GM19238 (cell line): Measurements from ENCODE around the gene MT2A.

ENCODE experiments used
- DNase-seq: peaks from one replicate; pipeline ENCODE4 v3.0.0; 2011; ENCODE audit warnings: low spot score; ENCODE audit not compliant: insufficient read length

MT2A gene

DNA sequence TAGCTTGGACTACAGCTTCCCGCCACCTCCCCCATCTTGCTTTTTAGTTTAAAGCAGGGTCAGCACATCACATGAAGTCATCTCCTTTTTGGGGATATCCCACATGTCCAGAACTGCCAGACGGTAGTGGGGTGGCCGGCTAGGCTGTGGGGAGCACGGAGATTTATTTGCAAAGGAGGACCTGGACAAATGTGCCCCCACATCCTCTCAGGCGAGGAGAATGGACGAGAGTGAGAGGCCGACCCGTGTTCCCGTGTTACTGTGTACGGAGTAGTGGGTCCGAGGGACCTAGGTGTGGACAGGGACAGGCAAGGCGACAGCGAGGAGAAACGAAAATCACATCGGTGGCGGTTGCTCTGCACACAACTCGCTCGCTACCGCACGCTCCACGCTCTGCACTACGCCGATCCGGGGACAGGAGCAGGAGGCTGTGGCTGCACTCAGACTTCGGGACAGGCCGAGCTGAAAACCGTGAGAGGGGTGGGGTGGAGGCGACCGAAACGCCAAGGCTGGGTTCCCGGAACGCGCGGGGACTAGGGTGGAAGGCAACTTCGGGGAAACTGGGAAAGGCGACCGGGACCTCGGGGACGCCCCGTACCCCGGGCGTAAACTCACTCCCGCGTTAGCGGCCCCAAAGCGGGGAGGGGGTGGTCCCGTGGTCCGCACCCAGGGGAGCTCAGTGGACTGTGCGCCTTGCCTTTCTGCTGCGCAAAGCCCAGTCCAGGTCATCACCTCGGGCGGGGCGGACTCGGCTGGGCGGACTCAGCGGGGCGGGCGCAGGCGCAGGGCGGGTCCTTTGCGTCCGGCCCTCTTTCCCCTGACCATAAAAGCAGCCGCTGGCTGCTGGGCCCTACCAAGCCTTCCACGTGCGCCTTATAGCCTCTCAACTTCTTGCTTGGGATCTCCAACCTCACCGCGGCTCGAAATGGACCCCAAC lies 29.7 kb downstream of the MT2A start, which contains the start of gene MT1A:
MT1A (plus strand) TSS at position 853 of the 937 bp plus-strand sequence; CDS start at position 926, 73 bp downstream.
- no peak for DNase-seq

GRCh38 chr16:56639045-56639444 lies 30.7 kb downstream of the MT2A start:
- DNase-seq: no peak

DNA sequence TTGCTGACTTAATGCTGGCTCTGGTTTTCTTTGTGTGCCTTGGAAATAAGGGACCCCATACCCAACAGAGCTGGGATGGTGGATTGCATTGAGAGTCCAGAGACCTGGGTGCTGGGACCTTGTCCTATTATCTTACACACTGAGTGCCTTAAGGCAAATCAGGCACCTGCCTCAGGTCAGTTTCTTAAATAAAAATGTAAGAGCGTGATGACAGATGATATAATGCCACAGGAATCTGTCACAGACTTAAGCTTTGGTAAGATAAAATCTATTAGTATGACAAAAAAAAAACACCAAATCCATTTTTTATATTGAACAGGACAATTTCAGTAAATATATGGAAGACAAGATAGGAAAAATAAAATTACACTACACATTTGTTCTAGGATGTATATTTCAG lies 31.7 kb downstream of the MT2A start:
- no peak for DNase-seq

GRCh38 chr16:56641166-56641565 lies 32.8 kb downstream of the MT2A start:
- no peak for DNase-seq

DNA sequence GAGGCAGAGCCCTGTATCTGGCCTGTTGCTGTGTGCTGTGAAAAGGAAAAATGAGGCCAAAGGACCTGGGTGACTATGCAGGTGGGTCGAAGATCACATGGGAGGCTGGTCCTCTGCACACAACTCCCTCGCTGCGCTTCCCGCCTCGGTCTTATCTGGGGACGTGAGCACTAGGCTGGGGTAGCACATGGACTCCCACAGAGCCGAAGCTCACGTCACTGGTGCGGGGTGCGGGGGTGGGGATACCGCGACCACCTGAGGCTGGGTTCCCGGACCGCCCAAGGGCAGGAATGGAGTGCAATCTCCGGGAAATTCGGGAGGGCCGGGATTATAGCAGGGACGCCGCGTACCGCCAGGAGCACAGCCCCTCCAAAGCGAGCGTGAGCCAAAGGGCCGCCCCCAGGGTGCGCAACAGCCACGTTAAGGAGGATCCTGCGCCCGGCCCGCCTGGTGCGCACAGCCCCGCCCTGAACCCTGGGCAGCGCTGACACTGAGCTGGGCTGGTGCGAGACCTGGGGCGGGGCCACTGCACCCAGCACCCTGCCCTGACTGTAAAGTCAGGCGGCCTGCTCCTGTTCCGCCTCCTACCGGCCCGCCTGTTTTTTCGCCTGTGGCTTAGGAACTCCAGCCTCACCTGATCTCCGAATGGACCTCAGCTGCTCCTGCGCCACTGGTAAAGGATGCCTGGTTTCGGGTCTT lies 34.8 kb downstream of the MT2A start:
- DNase-seq: no peak

- DNase-seq: no peak
These were observed 35.4 kb downstream of the MT2A start for GRCh38 chr16:56643833-56644232.

GRCh38 chr16:56645311-56645710 lies 36.9 kb downstream of the MT2A start:
- no peak for DNase-seq

DNA sequence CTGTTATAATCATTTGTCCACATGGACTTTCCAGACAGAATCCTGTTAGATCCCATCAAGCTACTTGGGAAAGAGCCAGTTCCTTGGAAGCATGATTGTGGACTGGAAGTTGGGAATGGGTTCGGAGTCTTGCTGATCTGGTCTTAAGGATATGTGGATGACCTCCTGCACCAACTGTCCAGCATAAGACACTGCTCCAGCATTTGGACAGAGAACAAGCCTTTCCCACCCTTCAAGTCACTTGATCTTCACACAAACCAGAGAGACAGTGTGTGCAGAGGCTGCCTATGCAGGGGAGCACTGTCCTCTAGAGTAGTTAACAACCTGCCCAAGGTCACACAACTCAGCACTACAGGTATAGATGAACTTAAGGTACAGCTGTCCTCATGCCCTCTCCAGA lies 37.5 kb downstream of the MT2A start:
- no peak for DNase-seq

DNA sequence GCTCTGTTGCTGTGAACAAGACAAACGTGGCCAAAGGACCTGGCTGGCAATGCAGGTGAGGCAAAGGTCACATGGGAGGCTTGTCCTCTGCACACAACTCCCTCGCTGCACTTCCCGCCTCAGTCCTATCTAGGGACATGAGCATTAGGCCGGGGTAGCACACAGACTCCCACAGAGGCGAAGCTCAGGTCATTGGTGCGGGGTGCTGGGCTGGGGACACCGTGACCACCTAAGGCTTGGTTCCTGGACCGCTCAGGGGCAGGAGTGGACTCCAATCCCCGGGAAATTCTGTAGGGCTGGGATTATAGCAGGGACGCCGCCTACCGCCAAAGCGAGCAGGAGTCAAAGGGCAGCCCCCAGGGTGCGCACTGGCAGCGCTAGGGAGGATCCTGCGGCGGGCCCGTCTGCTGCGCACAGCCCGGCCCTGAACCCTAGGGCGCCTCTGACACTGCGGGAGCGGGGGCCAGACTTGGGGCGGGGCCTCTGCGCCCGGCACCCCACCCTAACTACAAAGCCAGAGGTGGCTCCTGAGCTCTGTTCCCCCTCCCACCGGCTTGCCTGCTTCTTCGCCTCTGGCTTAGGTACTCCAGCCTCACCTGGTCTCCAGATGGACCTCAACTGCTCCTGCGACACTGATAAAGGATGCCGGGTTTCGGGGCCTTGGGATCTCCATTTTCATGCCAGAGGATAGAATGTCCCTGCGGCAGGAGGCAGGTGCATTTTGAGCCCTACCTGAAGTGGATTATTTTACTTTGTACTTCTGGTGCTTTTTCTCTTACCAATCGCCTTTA lies 39.5 kb downstream of the MT2A start:
- DNase-seq: no peak

DNA sequence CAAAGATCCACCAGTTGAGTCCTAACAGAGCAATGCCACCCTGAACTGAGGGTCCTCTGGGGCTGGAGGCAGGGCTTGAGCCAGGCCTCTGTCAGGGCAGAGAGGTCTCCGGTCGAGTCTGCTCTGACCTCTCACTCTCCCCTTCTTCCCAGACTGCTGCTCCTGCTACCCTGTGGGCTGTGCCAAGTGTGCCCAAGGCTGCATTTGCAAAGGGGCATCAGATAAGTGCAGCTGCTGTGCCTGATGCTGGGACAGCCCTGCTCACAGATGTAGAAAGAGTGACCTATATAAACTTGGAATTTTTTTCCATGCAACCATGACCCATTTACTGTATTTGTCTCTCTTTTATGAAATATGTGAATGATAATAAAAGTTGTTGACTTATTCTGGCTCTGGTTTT lies 40.9 kb downstream of the MT2A start:
- DNase-seq: no peak

DNA sequence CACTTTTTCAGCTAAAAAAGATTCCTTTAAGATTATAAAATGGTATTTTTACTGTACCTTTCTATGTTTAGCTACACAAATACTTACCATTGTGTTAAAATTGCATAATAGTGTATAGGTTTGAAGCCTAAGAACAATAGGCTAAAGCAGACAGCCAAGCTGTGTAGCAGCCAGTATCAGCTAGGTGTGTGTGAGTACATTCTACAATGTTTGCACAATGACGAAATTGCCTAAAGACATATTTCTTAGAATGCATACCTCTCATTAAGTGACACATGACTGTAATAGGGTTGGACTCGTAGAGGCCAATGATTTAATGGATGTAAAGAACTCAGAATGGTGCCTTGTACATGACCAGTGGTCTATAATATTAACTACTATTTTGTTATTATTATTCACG lies 41.4 kb downstream of the MT2A start:
- no peak for DNase-seq

GRCh38 chr16:56651586-56651985 lies 43.2 kb downstream of the MT2A start, which contains the start of gene MT1B:
Gene MT1B, plus strand, starts transcription at chr16:56651886. Its CDS starts 68 bp downstream, at chr16:56651954.
- DNase-seq: no peak

DNA sequence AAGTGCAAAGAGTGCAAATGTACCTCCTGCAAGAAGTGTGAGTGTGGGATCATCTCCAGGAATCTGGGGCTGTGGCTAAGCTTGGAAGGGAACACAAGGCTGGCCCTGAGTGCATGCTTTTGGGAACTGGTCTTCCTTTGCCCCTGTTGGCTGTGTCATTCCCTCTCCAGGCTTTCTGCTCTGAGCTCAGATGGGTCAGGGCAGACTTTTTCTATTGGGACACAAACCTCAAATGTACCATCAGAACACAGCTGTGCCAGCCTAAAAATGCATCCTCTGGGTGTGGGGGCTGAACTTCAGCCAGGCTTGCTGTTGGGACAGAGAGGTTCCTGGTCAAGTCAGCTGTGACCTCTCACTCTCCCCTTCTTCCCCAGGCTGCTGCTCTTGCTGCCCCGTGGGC lies 44.2 kb downstream of the MT2A start:
- DNase-seq: no peak

GRCh38 chr16:56653218-56653617 lies 44.8 kb downstream of the MT2A start:
- DNase-seq: no peak

DNA sequence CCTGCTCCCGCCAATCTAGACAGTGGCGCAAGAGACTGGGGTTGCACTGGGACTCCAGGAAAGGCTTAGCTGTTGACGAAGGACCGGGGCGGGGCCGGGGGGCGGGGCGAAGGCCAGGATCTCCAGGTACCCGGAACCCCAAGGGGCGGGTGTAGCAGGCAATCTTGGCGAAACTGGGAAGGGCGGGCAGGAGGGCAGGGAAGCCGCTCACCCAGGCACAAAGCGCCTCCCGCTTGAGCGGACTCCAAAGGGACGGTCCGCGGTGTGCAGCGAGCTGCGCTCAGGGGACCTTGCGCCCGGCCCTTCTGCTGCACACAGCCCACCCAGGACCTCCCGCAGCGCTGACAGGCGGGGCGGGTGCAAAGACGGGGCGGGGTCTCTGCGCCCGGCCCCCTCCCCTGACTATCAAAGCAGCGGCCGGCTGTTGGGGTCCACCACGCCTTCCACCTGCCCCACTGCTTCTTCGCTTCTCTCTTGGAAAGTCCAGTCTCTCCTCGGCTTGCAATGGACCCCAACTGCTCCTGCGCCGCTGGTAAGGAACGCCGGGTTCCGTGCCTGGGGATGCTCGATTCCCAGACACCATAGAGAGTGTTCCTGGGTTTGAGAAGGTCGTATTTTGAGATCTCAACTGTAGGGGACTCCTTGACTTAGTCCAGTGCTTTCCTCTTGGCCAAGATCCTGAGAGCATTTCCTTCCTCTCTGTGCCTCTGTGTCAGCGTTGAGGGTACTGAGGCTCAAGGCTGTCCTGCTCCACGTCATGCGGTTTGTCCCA lies 49.4 kb downstream of the MT2A start, which contains the start of gene MT1F:
MT1F (plus strand) TSS at position 405 of the 772 bp plus-strand sequence; CDS start at position 505, 100 bp downstream.
- peak; percentile 30 for DNase-seq

- no peak for DNase-seq
These were observed 50.0 kb downstream of the MT2A start for GRCh38 chr16:56658327-56658875.
